Panc1 (cell line): ENCODE results near the gene GID8. TPM values are rescaled to one million over a fixed set of nuclear protein-coding genes. Genes with fewer than 3 reads are reported as not detected.
"Not testable (repeated sequence)": the region's sequence is repeated elsewhere in the genome, so short reads cannot be mapped to it uniquely, and the experiment has no call there.

ENCODE experiments used
- ATAC-seq: fragments of 200-7000 bp; cut with Tn5 transposase; 2 replicates; pipeline ENCODE4 v1.9.1; 2020; ENCODE audit warnings: mild to moderate bottlenecking, moderate library complexity
- BruUV-seq: library from RNA; stranded (reverse); fragments of 400-500 nt; replicated peaks from 2 replicates; lab custom pipeline; 2021; lab: Mats Ljungman, UMichigan
- CTCF ChIA-PET: fragments of 300-600 bp; sonication (Branson Sonifier 250); formaldehyde crosslinking; loops from one replicate; lab custom pipeline; 2022; ENCODE audit warnings: antibody characterized with exemption; lab: Charles Lee
- POLR2A ChIA-PET: fragments of 300-600 bp; sonication (Branson Sonifier 250); formaldehyde crosslinking; loops from one replicate; lab custom pipeline; 2022; ENCODE audit warnings: antibody characterized with exemption; lab: Charles Lee
- DNase-seq: peaks from one replicate; pipeline ENCODE4 v3.0.0-alpha.2; 2010; ENCODE audit warnings: low read depth, low spot score
- H3K27ac ChIP-seq: 2 replicates; pipeline ENCODE4 v1.5.1; 2011; ENCODE audit warnings: mild to moderate bottlenecking, low read length, inconsistent platforms
- H3K27me3 ChIP-seq: fragments of 200-500 bp; sonication (Bioruptor generic); 2 replicates; pipeline ENCODE4 v1.6.0; 2014; ENCODE audit warnings: low read length, inconsistent platforms; ENCODE audit not compliant: control insufficient read depth, insufficient read depth
- H3K36me3 ChIP-seq: fragments of 200-500 bp; sonication (Bioruptor generic); 2 replicates; pipeline ENCODE4 v1.5.1; 2014; ENCODE audit warnings: inconsistent platforms, mild to moderate bottlenecking, low read length, moderate library complexity; ENCODE audit not compliant: control insufficient read depth, insufficient read depth
- H3K4me1 ChIP-seq: 2 replicates; pipeline ENCODE4 v1.5.1; 2011; ENCODE audit warnings: inconsistent platforms, mild to moderate bottlenecking, low read length, moderate library complexity; ENCODE audit not compliant: control insufficient read depth, insufficient read depth
- H3K4me3 ChIP-seq, 2 experiments: 2 replicates each; pipeline ENCODE4 v1.5.1; 2011 to 2012; ENCODE audit warnings: low read depth in 2 of 2, low read length in 2 of 2, mild to moderate bottlenecking in 2 of 2, inconsistent platforms in 1 of 2, moderate library complexity in 1 of 2
- H3K9me3 ChIP-seq: fragments of 200-500 bp; sonication (Bioruptor generic); 2 replicates; pipeline ENCODE4 v1.5.1; 2014; ENCODE audit warnings: low read depth, mild to moderate bottlenecking, inconsistent platforms, low read length, moderate library complexity; ENCODE audit not compliant: control insufficient read depth, insufficient read depth
- CTCF ChIP-seq: fragments of 450-650 bp; IDR thresholded peaks from 2 replicates; pipeline ENCODE4 v1.5.1; 2017; ENCODE audit warnings: mild to moderate bottlenecking
- POLR2AphosphoS5 ChIP-seq: IDR thresholded peaks from 2 replicates; pipeline ENCODE4 v1.6.1; 2012; ENCODE audit warnings: mild to moderate bottlenecking, low read depth, low read length, moderate library complexity
- SIN3A ChIP-seq: IDR thresholded peaks from 2 replicates; pipeline ENCODE4 v1.6.1; 2012; ENCODE audit warnings: low read depth, mild to moderate bottlenecking, low read length, moderate library complexity, borderline replicate concordance; ENCODE audit not compliant: insufficient read depth
- TCF7L2 ChIP-seq: IDR thresholded peaks from 2 replicates; pipeline ENCODE4 v1.6.1; 2011; ENCODE audit warnings: mild to moderate bottlenecking, low read depth, low read length, inconsistent platforms
- in situ Hi-C: cut with HindIII; loops from 2 replicates; pipeline ENCODE4 v1.10.0; 2016; ENCODE audit warnings: low sequenced_read_pairs, low pct_unique_long_range_greater_than_20kb
- intact Hi-C: fragments of 100-400 bp; cut with micrococcal nuclease; formaldehyde crosslinking; loops from one replicate; pipeline ENCODE4 v1.10.0; 2022; ENCODE audit not compliant: unreplicated experiment
- total RNA-seq: library from RNA; stranded (reverse); gene quantifications from one replicate; pipeline ENCODE4 v1.2.1, GENCODE V29; 2021; ENCODE audit not compliant: unreplicated experiment
- TF ChIP-seq, protein P1 (sequence below), 2 experiments: IDR thresholded peaks; 2 replicates each; pipeline ENCODE4 v1.6.1; 2011 to 2012; ENCODE audit warnings: low read depth in 2 of 2, control low read depth in 1 of 2, low read length in 1 of 2, mild to moderate bottlenecking in 1 of 2, moderate library complexity in 1 of 2; ENCODE audit not compliant: insufficient read depth in 1 of 2

GID8 gene
- total RNA-seq, 1 experiment from 2014 or later = 37.3 TPM

DNA sequence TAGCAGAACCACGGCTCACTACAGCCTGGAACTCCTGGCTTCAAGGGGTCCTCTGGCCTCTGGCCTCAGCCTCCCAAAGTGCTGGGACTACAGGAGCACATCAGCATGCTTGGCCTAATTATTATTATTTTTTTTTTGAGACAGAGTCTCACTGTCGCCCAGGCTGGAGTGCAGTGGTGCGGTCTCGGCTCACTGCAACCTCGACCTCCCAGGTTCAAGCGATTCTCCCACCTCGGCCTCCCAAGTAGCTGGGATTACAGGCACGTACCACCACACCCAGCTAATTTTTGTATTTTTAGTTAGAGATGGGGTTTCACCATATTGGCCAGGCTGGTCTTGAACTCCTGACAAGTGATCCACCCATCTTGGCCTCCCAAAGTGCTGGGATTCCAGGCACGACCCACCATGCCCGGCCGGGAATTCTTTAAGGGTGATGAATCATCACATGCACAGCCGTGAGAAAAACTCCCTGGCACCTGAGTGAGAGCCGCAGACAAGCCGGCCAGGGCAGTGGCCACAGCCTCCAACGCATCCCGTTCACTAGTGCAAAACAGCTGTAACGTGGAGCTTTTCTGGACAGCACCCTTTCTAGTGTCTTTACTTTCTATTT lies 14.8 kb upstream of the GID8 start:
- H3K4me3 ChIP-seq = peak overlapping the region; percentile 83 to 95
- H3K36me3 ChIP-seq, H3K27me3 ChIP-seq, in situ Hi-C loops, POLR2A ChIA-PET, DNase-seq, H3K9me3 ChIP-seq, intact Hi-C loops, BruUV-seq: not testable (repeated sequence)
- H3K4me1 ChIP-seq = peaks cover 70% of the 10 kb centered on the region
- CTCF ChIA-PET = interaction anchor here (1.0 kb wide), 1 partner anchor 22 kb away, joined by 3 read pairs; no protein-coding TSS in a partner anchor
- 0 out of 2 replicates have a peak, but pooled peaks have one; percentile 31 for TF ChIP-seq POLR2AphosphoS5
- H3K27ac ChIP-seq = peak overlapping the region; percentile 90
- ATAC-seq = peak; percentile 40

DNA sequence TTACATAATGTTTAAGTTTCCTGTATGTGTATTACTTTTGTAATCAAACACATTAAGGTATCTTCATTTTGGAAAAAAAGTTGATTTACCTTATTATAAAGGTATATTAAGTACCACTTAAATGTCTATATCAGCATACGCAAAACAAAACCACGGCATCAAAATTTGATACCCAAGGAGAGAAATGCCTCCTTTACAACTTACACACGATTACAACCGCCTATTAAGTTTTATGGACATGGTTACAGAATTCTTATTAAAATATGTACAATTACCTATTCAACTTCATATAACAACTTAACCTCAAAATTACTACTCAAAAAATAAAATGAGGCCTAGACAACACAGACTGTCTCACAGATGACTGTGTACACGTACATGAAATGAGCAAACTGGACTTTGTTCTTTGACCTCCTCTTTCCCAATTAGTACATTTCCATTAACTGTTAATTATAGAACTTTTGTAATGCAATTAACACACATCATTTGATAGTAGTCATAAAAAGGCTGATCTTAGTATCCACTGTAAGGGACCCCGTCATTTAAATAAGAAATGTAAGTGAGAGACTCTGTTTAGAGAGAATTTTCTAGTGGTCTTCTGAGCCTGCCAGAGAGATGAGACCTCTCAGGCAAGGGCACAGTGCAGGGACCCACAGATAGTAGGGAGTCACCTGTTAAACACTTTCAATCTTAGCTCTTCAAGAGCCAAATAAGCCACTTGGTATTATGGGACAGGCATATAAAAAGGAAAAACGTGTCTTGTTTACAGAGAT lies 14.1 kb upstream of the GID8 start:
- Histone ChIP-seq H3K4me3 (peak overlapping the region; percentile 83 to 95), H3K4me1 (peaks cover 70% of the 10 kb centered on the region), H3K27ac (peak overlapping the region; percentile 90), H3K36me3 (no peaks in the 10 kb centered on the region; the same call in 1 of the 2 replicates), H3K9me3 (no peaks in the 10 kb centered on the region), H3K27me3 (no peaks in the 10 kb centered on the region)
- TSS peak; percentile 60 for BruUV-seq
- CTCF ChIA-PET = interaction anchor here (1.0 kb wide), 1 partner anchor 23 kb away, joined by 3 read pairs; no protein-coding TSS in a partner anchor
- intact Hi-C loops = no loop called here
- DNase-seq (no peak), ATAC-seq (no peak)
- TF ChIP-seq CTCF (no peak), POLR2AphosphoS5 (no peak), SIN3A (no peak), TCF7L2 (no peak)
- TF ChIP-seq, protein P1, sequence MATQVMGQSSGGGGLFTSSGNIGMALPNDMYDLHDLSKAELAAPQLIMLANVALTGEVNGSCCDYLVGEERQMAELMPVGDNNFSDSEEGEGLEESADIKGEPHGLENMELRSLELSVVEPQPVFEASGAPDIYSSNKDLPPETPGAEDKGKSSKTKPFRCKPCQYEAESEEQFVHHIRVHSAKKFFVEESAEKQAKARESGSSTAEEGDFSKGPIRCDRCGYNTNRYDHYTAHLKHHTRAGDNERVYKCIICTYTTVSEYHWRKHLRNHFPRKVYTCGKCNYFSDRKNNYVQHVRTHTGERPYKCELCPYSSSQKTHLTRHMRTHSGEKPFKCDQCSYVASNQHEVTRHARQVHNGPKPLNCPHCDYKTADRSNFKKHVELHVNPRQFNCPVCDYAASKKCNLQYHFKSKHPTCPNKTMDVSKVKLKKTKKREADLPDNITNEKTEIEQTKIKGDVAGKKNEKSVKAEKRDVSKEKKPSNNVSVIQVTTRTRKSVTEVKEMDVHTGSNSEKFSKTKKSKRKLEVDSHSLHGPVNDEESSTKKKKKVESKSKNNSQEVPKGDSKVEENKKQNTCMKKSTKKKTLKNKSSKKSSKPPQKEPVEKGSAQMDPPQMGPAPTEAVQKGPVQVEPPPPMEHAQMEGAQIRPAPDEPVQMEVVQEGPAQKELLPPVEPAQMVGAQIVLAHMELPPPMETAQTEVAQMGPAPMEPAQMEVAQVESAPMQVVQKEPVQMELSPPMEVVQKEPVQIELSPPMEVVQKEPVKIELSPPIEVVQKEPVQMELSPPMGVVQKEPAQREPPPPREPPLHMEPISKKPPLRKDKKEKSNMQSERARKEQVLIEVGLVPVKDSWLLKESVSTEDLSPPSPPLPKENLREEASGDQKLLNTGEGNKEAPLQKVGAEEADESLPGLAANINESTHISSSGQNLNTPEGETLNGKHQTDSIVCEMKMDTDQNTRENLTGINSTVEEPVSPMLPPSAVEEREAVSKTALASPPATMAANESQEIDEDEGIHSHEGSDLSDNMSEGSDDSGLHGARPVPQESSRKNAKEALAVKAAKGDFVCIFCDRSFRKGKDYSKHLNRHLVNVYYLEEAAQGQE (IDR thresholded peaks at IDR 0.05; ENCODE audit: insufficient read depth in 1 of 2, low read depth in 2 of 2, low read length in 1 of 2) = no peak
- POLR2A ChIA-PET = no interaction called here
- in situ Hi-C loops = no loop called here
